ENCODE measurements around the gene ATP10A.

DNA sequence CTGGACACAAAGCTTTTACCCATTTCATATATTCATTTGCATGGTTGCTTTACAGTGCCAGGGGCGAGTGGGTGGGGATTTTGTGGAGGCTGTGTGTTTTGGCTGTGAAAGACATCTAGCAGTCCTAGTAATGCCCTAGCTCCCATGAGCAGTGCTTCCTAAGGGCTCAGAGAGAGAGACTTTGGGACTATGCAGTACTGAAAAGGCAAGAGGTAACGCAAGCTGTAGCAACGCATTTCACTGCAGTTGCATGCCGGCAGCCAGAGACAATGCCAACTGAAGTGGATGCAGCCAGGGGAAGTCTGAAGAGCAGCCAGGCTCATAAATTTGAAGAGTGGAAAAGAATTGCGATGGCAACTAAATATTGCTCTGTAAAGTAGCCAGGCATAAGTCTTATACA is 27.4 kb upstream of the ATP10A start:
- TF ChIP-seq POLR2A (IDR thresholded peaks at IDR 0.05; ENCODE audit: borderline replicate concordance, extremely low read depth, insufficient read depth, insufficient read length): no peak
- TF ChIP-seq, protein P1, sequence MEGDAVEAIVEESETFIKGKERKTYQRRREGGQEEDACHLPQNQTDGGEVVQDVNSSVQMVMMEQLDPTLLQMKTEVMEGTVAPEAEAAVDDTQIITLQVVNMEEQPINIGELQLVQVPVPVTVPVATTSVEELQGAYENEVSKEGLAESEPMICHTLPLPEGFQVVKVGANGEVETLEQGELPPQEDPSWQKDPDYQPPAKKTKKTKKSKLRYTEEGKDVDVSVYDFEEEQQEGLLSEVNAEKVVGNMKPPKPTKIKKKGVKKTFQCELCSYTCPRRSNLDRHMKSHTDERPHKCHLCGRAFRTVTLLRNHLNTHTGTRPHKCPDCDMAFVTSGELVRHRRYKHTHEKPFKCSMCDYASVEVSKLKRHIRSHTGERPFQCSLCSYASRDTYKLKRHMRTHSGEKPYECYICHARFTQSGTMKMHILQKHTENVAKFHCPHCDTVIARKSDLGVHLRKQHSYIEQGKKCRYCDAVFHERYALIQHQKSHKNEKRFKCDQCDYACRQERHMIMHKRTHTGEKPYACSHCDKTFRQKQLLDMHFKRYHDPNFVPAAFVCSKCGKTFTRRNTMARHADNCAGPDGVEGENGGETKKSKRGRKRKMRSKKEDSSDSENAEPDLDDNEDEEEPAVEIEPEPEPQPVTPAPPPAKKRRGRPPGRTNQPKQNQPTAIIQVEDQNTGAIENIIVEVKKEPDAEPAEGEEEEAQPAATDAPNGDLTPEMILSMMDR (IDR thresholded peaks at IDR 0.05 in 2 of 3, conservative IDR thresholded peaks at IDR 0.05 in 1 of 3; ENCODE audit: borderline replicate concordance in 1 of 3, insufficient read depth in 1 of 3, low read depth in 2 of 3, low read length in 2 of 3): no peak
- TF ChIP-seq, protein P2, sequence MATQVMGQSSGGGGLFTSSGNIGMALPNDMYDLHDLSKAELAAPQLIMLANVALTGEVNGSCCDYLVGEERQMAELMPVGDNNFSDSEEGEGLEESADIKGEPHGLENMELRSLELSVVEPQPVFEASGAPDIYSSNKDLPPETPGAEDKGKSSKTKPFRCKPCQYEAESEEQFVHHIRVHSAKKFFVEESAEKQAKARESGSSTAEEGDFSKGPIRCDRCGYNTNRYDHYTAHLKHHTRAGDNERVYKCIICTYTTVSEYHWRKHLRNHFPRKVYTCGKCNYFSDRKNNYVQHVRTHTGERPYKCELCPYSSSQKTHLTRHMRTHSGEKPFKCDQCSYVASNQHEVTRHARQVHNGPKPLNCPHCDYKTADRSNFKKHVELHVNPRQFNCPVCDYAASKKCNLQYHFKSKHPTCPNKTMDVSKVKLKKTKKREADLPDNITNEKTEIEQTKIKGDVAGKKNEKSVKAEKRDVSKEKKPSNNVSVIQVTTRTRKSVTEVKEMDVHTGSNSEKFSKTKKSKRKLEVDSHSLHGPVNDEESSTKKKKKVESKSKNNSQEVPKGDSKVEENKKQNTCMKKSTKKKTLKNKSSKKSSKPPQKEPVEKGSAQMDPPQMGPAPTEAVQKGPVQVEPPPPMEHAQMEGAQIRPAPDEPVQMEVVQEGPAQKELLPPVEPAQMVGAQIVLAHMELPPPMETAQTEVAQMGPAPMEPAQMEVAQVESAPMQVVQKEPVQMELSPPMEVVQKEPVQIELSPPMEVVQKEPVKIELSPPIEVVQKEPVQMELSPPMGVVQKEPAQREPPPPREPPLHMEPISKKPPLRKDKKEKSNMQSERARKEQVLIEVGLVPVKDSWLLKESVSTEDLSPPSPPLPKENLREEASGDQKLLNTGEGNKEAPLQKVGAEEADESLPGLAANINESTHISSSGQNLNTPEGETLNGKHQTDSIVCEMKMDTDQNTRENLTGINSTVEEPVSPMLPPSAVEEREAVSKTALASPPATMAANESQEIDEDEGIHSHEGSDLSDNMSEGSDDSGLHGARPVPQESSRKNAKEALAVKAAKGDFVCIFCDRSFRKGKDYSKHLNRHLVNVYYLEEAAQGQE (IDR thresholded peaks at IDR 0.05; ENCODE audit: low read depth): no peak
- TF ChIP-seq ZNF274 (IDR thresholded peaks at IDR 0.05; ENCODE audit: low read depth, low read length): no peak
- TF ChIP-seq, protein P3, sequence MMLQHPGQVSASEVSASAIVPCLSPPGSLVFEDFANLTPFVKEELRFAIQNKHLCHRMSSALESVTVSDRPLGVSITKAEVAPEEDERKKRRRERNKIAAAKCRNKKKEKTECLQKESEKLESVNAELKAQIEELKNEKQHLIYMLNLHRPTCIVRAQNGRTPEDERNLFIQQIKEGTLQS (IDR thresholded peaks at IDR 0.05): no peak
- TF ChIP-seq EGR1 (IDR thresholded peaks at IDR 0.05; ENCODE audit: low read depth): no peak
- TF ChIP-seq EZH2 (IDR thresholded peaks at IDR 0.05): no peak
